IMR-90 (cell line): ENCODE measurements around the gene NEGR1. TPM values are rescaled to one million over a fixed set of nuclear protein-coding genes. Genes with fewer than 3 reads are reported as not detected.

Source experiments
- ATAC-seq: fragments of 200-7000 bp; cut with Tn5 transposase; 2 replicates; pipeline ENCODE4 v1.9.1; 2020; ENCODE audit warnings: low read depth, mild to moderate bottlenecking, moderate library complexity
- BruUV-seq: library from RNA; stranded (reverse); fragments of 400-500 nt; replicated peaks from 2 replicates; lab custom pipeline; 2021; lab: Mats Ljungman, UMichigan
- CTCF ChIA-PET: fragments of 300-600 bp; formaldehyde crosslinking; extraction: SDS; loops from one replicate; lab custom pipeline; 2021; ENCODE audit warnings: antibody characterized with exemption; lab: Yijun Ruan, JAX
- POLR2A ChIA-PET: fragments of 300-600 bp; sonication (Branson Sonifier 250); formaldehyde crosslinking; loops from one replicate; lab custom pipeline; 2022; ENCODE audit warnings: antibody characterized with exemption; ENCODE audit not compliant: unreplicated experiment; lab: Charles Lee
- DNase-seq: peaks from one replicate; pipeline ENCODE4 v3.0.0; 2013
- H2AFZ ChIP-seq: replicated peaks from 2 replicates; pipeline ENCODE3; 2013; ENCODE audit warnings: low read length, mild to moderate bottlenecking; ENCODE audit not compliant: poor library complexity
- H2AK5ac ChIP-seq: 2 replicates; pipeline ENCODE4 v1.6.1; 2013; ENCODE audit warnings: low read depth, low read length, inconsistent platforms
- H2AK9ac ChIP-seq: replicated peaks from 2 replicates; pipeline ENCODE3; 2013; ENCODE audit warnings: mild to moderate bottlenecking, low read depth, low read length, moderate library complexity; ENCODE audit not compliant: poor library complexity
- H2BK120ac ChIP-seq: 2 replicates; pipeline ENCODE4 v1.6.1; 2013; ENCODE audit warnings: low read depth, low read length, inconsistent platforms
- H2BK15ac ChIP-seq: 3 replicates; pipeline ENCODE4 v1.6.1; 2013; ENCODE audit warnings: low read depth, low read length, inconsistent platforms
- H2BK20ac ChIP-seq: 2 replicates; pipeline ENCODE4 v1.6.1; 2013; ENCODE audit warnings: low read depth, mild to moderate bottlenecking, inconsistent platforms, low read length, moderate library complexity
- H2BK5ac ChIP-seq: 2 replicates; pipeline ENCODE4 v1.6.1; 2013; ENCODE audit warnings: mild to moderate bottlenecking, low read depth, low read length, inconsistent platforms; ENCODE audit not compliant: poor library complexity, severe bottlenecking
- H3K14ac ChIP-seq: replicated peaks from 2 replicates; pipeline ENCODE4 v1.6.1; 2013; ENCODE audit warnings: low read depth, low read length, inconsistent platforms
- H3K18ac ChIP-seq: 2 replicates; pipeline ENCODE4 v1.6.1; 2013; ENCODE audit warnings: low read depth, low read length, control low read depth
- H3K23ac ChIP-seq: 2 replicates; pipeline ENCODE4 v1.6.1; 2013; ENCODE audit warnings: low read depth, low read length, inconsistent platforms
- H3K27ac ChIP-seq: 2 replicates; pipeline ENCODE4 v1.5.1; 2013; ENCODE audit warnings: mild to moderate bottlenecking, control low read depth, low read length; ENCODE audit not compliant: insufficient read depth
- H3K27me3 ChIP-seq: 2 replicates; pipeline ENCODE4 v1.6.1; 2013; ENCODE audit warnings: low read length; ENCODE audit not compliant: control insufficient read depth, insufficient read depth
- H3K36me3 ChIP-seq: 2 replicates; pipeline ENCODE4 v1.6.1; 2013; ENCODE audit warnings: low read length, mixed read lengths; ENCODE audit not compliant: control insufficient read depth, insufficient read depth
- H3K4ac ChIP-seq: 2 replicates; pipeline ENCODE4 v1.6.1; 2013; ENCODE audit warnings: low read depth, low read length, inconsistent platforms
- H3K4me1 ChIP-seq: 2 replicates; pipeline ENCODE4 v1.6.1; 2013; ENCODE audit warnings: low read length, mixed read lengths; ENCODE audit not compliant: control insufficient read depth, insufficient read depth
- H3K4me2 ChIP-seq: 2 replicates; pipeline ENCODE4 v1.6.1; 2013; ENCODE audit warnings: low read depth, mild to moderate bottlenecking, control low read depth, low read length, moderate library complexity
- H3K4me3 ChIP-seq: 2 replicates; pipeline ENCODE4 v1.5.1; 2013; ENCODE audit warnings: low read depth, mild to moderate bottlenecking, control low read depth, low read length, moderate library complexity; ENCODE audit not compliant: insufficient read depth
- H3K56ac ChIP-seq: 2 replicates; pipeline ENCODE4 v1.6.1; 2013; ENCODE audit warnings: low read length, inconsistent platforms; ENCODE audit not compliant: insufficient read depth; ENCODE audit errors: extremely low read depth
- H3K79me1 ChIP-seq, 2 experiments: 2 replicates each; pipeline ENCODE4 v1.6.1; 2013; ENCODE audit warnings: low read length in 2 of 2, inconsistent platforms in 1 of 2, low read depth in 1 of 2
- H3K9ac ChIP-seq: 2 replicates; pipeline ENCODE4 v1.6.1; 2013; ENCODE audit warnings: low read depth, low read length, control low read depth
- H3K9me1 ChIP-seq: 2 replicates; pipeline ENCODE4 v1.6.1; 2013; ENCODE audit warnings: low read length, inconsistent platforms; ENCODE audit not compliant: insufficient read depth
- H3K9me3 ChIP-seq: 2 replicates; pipeline ENCODE4 v1.6.1; 2013; ENCODE audit warnings: low read length; ENCODE audit not compliant: control insufficient read depth, insufficient read depth
- H4K20me1 ChIP-seq: 2 replicates; pipeline ENCODE4 v1.6.1; 2013; ENCODE audit warnings: low read length, inconsistent platforms; ENCODE audit not compliant: insufficient read depth
- H4K5ac ChIP-seq: 2 replicates; pipeline ENCODE4 v1.6.1; 2013; ENCODE audit warnings: mild to moderate bottlenecking, low read depth, low read length, control low read depth
- H4K8ac ChIP-seq, 2 experiments: 2 replicates each; pipeline ENCODE4 v1.6.1; 2013; ENCODE audit warnings: low read depth in 2 of 2, low read length in 2 of 2, control low read depth in 1 of 2, inconsistent platforms in 1 of 2
- H4K91ac ChIP-seq: 2 replicates; pipeline ENCODE4 v1.6.1; 2013; ENCODE audit warnings: low read depth, low read length, inconsistent platforms; ENCODE audit not compliant: insufficient read depth
- BHLHE40 ChIP-seq: fragments of 150-350 bp; IDR thresholded peaks from 2 replicates; pipeline ENCODE4 v1.6.1; 2016; ENCODE audit warnings: mild to moderate bottlenecking, low read depth, low read length
- CHD1 ChIP-seq: IDR thresholded peaks from 2 replicates; pipeline ENCODE4 v1.6.1; 2012; ENCODE audit warnings: low read depth, low read length, improper control_type of control experiment
- ELK1 ChIP-seq: fragments of 150-350 bp; IDR thresholded peaks from 2 replicates; pipeline ENCODE4 v1.6.1; 2016; ENCODE audit warnings: low read depth, mild to moderate bottlenecking, low read length, moderate library complexity, borderline replicate concordance
- MAFK ChIP-seq: IDR thresholded peaks from 2 replicates; pipeline ENCODE4 v1.6.1; 2012; ENCODE audit warnings: low read depth, low read length, improper control_type of control experiment
- NFE2L2 ChIP-seq: fragments of 150-350 bp; IDR thresholded peaks from 2 replicates; pipeline ENCODE4 v1.6.1; 2016; ENCODE audit warnings: low read depth, mild to moderate bottlenecking, low read length
- POLR2A ChIP-seq: IDR thresholded peaks from 2 replicates; pipeline ENCODE4 v1.6.1; 2012; ENCODE audit warnings: mild to moderate bottlenecking, low read depth, low read length
- RAD21 ChIP-seq: IDR thresholded peaks from 2 replicates; pipeline ENCODE4 v1.6.1; 2012; ENCODE audit warnings: low read length, improper control_type of control experiment
- RFX5 ChIP-seq: IDR thresholded peaks from 2 replicates; pipeline ENCODE4 v1.8.0; 2012; ENCODE audit warnings: low read depth, mild to moderate bottlenecking, low read length, moderate library complexity
- WGBS, 2 experiments: methylation state at CpG; one replicate each; pipeline versions ENCODE4 v1.1.5 to v1.1.7; 2013; ENCODE audit warnings: missing lambda C conversion rate in 2 of 2; ENCODE audit not compliant: insufficient read length in 1 of 2; ENCODE audit errors: extremely low coverage in 2 of 2; 5-methylcytosine and 5-hydroxymethylcytosine counted together
- dilution Hi-C: fragments of 300-500 bp; cut with HindIII; formaldehyde crosslinking; loops from one replicate; pipeline ENCODE4 v1.14.3; 2018; ENCODE audit warnings: low sequenced_read_pairs; ENCODE audit not compliant: unreplicated experiment
- in situ Hi-C: fragments of 300-500 bp; cut with MboI; formaldehyde crosslinking; loops from 3 replicates; pipeline ENCODE4 v1.14.3; 2019; ENCODE audit warnings: low sequenced_read_pairs, inconsistent platforms, mixed read lengths
- intact Hi-C: fragments of 100-400 bp; cut with micrococcal nuclease; formaldehyde crosslinking; loops from 2 replicates; pipeline ENCODE4 v1.10.0; 2022
- polyA plus RNA-seq, 3 experiments: library from polyadenylated mRNA; depleted of rRNA; stranded (reverse); fragments of >200 nt; gene quantifications; 2 replicates each; pipeline ENCODE4 v1.2.3, GENCODE V29; 2012; ENCODE audit warnings: low replicate concordance in 1 of 3
- total RNA-seq: library from RNA; depleted of rRNA; stranded (reverse); fragments of >200 nt; gene quantifications from 2 replicates; pipeline ENCODE4 v1.2.3, GENCODE V29; 2012

NEGR1 gene
- total and polyA plus RNA-seq, 2 of the 4 experiments (the other 2 are of a cell fraction), result 5.1 to 9.1 TPM

GRCh38 chr1:72281144-72281543 lies 1.2 kb downstream of the NEGR1 start:
- DNase-seq (peak; percentile 4), ATAC-seq (no peak)
- H3K56ac ChIP-seq, result 0 out of 2 replicates have a peak overlapping the region, but pooled peaks have one; percentile 1
- no peak overlapping the region; the same call in 1 of the 2 replicates for H3K27ac ChIP-seq
- H2BK20ac ChIP-seq, result peak overlapping the region; percentile 71; the same call in 1 of the 2 replicates
- in situ Hi-C loops (no loop called here), intact Hi-C loops (loop anchor here (5.0 kb wide), 2 partner anchors 1084 to 1189 kb away; no protein-coding TSS in a partner anchor), dilution Hi-C loops (no loop called here)
- 0 out of 2 replicates have a peak overlapping the region, but pooled peaks have one; percentile 49 for H4K91ac ChIP-seq
- H2BK120ac ChIP-seq, result peak overlapping the region; percentile 27; the same call in 1 of the 2 replicates
- H3K4me3 ChIP-seq, result peak overlapping the region; percentile 22; the same call in 1 of the 2 replicates
- H2AK5ac ChIP-seq, result peak overlapping the region; percentile 91
- H3K9me1 ChIP-seq, result no peaks in the 10 kb centered on the region
- no peaks in the 10 kb centered on the region for H3K27me3 ChIP-seq
- peak overlapping the region; percentile 62; the same call in 1 of the 2 replicates for H3K18ac ChIP-seq
- H3K79me1 ChIP-seq, result peaks cover 0 to 20% of the 10 kb centered on the region in 2 experiments; a peak in 2 of 4 replicates
- 47% methylated on average over 1 of the region's 2 CpGs; no CpG with 5 or more reads in 1 of the 2 experiments for WGBS, 2 experiments
- peak overlapping the region; percentile 1 to 37; a peak in 3 of 4 replicates for H4K8ac ChIP-seq
- peak overlapping the region; percentile 41 for H3K4me2 ChIP-seq
- peak overlapping the region; percentile 71 for H2AFZ ChIP-seq
- peaks cover 2% of the 10 kb centered on the region; the same call in 1 of the 2 replicates for H3K4me1 ChIP-seq
- H3K36me3 ChIP-seq, result no peaks in the 10 kb centered on the region
- ChIA-PET POLR2A (no interaction called here), CTCF (no interaction called here)
- peak overlapping the region; percentile 86 for H3K23ac ChIP-seq
- TF ChIP-seq BHLHE40 (no peak), RFX5 (no peak), ELK1 (no peak), POLR2A (no peak), CHD1 (no peak), RAD21 (no peak), NFE2L2 (no peak), MAFK (no peak)
- 0 out of 3 replicates have a peak overlapping the region, but pooled peaks have one; percentile 45 for H2BK15ac ChIP-seq
- H4K5ac ChIP-seq, result no peak overlapping the region
- H3K14ac ChIP-seq, result peak overlapping the region; percentile 77
- H2BK5ac ChIP-seq, result peak overlapping the region; percentile 14
- peak overlapping the region; percentile 53 for H2AK9ac ChIP-seq
- TSS peak; percentile 57 for BruUV-seq
- peak overlapping the region; percentile 79 for H3K4ac ChIP-seq
- no peaks in the 10 kb centered on the region for H3K9me3 ChIP-seq
- no peaks in the 10 kb centered on the region for H4K20me1 ChIP-seq
- peak overlapping the region; percentile 70 for H3K9ac ChIP-seq
